Measurements from ENCODE around the gene SLX4IP.

DNA sequence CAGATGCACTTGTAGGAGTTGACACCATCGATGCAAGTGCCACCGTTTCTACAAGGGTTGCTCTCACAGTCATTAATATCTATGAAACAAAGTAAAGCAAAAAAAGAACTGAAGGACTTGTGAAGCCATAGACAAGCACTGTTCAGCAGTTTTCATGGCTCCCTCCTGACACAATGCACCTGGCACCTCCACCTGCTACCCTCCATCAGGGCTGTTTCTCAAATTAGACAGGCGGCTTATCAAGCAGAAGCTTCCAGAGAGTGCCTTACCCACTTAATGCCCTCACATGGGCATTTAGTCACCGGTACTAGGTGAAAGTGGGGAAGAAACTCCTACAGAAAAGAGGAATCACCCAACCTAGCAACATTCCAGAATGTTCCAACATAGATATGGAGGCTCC is 210.9 kb downstream of the SLX4IP start:
- TF ChIP-seq POLR2A (IDR thresholded peaks at IDR 0.05) (no peak), EP300 (IDR thresholded peaks at IDR 0.05) (no peak)
- TF ChIP-seq, protein P1, sequence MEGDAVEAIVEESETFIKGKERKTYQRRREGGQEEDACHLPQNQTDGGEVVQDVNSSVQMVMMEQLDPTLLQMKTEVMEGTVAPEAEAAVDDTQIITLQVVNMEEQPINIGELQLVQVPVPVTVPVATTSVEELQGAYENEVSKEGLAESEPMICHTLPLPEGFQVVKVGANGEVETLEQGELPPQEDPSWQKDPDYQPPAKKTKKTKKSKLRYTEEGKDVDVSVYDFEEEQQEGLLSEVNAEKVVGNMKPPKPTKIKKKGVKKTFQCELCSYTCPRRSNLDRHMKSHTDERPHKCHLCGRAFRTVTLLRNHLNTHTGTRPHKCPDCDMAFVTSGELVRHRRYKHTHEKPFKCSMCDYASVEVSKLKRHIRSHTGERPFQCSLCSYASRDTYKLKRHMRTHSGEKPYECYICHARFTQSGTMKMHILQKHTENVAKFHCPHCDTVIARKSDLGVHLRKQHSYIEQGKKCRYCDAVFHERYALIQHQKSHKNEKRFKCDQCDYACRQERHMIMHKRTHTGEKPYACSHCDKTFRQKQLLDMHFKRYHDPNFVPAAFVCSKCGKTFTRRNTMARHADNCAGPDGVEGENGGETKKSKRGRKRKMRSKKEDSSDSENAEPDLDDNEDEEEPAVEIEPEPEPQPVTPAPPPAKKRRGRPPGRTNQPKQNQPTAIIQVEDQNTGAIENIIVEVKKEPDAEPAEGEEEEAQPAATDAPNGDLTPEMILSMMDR (IDR thresholded peaks at IDR 0.05), result no peak
